PC-3 (cell line): ENCODE results near the gene ATG7.

ENCODE experiments used
- EZH2 ChIP-seq: fragments of 300-600 bp; sonication (generic); IDR thresholded peaks from one replicate; pipeline ENCODE4 v1.6.1; 2017; ENCODE audit warnings: antibody characterized with exemption, mild to moderate bottlenecking, low read length; ENCODE audit not compliant: unreplicated experiment
- TF ChIP-seq, protein P1 (sequence below): fragments of 300-600 bp; sonication (generic); conservative IDR thresholded peaks from 2 replicates; pipeline ENCODE4 v1.5.1; 2017; ENCODE audit warnings: antibody characterized with exemption, low read depth, mild to moderate bottlenecking, low read length

DNA sequence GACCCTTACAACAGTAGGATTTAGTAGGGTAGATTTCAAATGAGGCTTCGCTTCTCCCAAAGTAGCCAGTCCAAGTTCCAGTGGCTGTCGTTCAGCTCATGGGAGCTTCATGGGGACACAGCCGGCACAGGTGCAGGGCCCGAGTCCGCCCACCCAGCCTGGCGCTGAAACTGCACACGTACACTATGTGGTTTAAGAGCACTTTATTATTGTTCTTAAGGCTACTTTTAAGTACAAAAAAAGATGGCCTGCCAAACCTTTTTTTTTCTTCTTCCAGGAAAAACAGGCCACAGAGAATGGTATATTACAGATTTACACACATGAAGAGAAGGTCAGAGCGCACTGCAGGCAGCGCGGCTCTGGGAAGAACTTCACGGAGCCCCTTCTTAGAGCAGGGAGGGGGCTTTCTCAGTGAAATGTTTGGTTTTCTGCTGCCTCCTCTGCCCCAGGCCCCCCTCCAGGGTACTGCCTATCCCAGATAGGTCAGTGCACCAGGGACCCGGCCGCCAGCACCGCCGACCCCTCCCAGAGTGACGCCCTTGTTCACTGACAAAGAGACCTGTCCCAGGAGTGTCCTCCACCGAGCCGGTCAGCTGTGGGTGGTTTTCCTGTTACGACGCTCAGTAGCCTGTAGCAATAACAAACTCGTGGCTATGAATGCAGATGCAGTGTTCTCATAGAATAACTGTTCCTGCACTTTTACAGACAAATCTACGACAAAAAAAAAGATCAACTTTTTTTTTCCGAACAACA is 283.9 kb downstream of the ATG7 start:
- TF ChIP-seq EZH2 = no peak
- TF ChIP-seq, protein P1, sequence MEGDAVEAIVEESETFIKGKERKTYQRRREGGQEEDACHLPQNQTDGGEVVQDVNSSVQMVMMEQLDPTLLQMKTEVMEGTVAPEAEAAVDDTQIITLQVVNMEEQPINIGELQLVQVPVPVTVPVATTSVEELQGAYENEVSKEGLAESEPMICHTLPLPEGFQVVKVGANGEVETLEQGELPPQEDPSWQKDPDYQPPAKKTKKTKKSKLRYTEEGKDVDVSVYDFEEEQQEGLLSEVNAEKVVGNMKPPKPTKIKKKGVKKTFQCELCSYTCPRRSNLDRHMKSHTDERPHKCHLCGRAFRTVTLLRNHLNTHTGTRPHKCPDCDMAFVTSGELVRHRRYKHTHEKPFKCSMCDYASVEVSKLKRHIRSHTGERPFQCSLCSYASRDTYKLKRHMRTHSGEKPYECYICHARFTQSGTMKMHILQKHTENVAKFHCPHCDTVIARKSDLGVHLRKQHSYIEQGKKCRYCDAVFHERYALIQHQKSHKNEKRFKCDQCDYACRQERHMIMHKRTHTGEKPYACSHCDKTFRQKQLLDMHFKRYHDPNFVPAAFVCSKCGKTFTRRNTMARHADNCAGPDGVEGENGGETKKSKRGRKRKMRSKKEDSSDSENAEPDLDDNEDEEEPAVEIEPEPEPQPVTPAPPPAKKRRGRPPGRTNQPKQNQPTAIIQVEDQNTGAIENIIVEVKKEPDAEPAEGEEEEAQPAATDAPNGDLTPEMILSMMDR = no peak
